HepG2 (cell line): ENCODE results near the gene DTX4. TPM values are rescaled to one million over a fixed set of nuclear protein-coding genes. Genes with fewer than 3 reads are reported as not detected.

ENCODE experiments used
- CEBPG ChIP-seq: IDR thresholded peaks from 2 replicates; pipeline ENCODE4 v1.6.1; 2016
- CREB3 ChIP-seq: sonication (generic); formaldehyde crosslinking; IDR thresholded peaks from 2 replicates; pipeline ENCODE4 v1.5.0; 2020; ENCODE audit warnings: missing genetic modification reagents
- DMAP1 ChIP-seq: IDR thresholded peaks from 2 replicates; pipeline ENCODE4 v1.6.1; 2016
- DZIP1 ChIP-seq: sonication (generic); formaldehyde crosslinking; IDR thresholded peaks from 2 replicates; pipeline ENCODE4 v1.5.0; 2020; ENCODE audit warnings: mild to moderate bottlenecking, missing genetic modification reagents
- HNF4G ChIP-seq, 2 experiments: sonication (generic) in 1 of 2; formaldehyde crosslinking in 1 of 2; IDR thresholded peaks; 2 replicates each; pipeline versions ENCODE4 v1.4.0 to v1.6.1; 2011 to 2020; ENCODE audit warnings: borderline replicate concordance in 2 of 2, low read depth in 2 of 2, mild to moderate bottlenecking in 2 of 2, low read length in 1 of 2, missing genetic modification reagents in 1 of 2, moderate library complexity in 1 of 2
- RBFOX2 ChIP-seq: fragments of 200-400 bp; formaldehyde crosslinking; IDR thresholded peaks from 2 replicates; pipeline ENCODE4 v1.6.1; 2017; ENCODE audit warnings: low read depth, mild to moderate bottlenecking, low read length
- SP1 ChIP-seq, 2 experiments: fragments of 450-650 bp in 1 of 2; sonication (generic) in 1 of 2; formaldehyde crosslinking in 1 of 2; IDR thresholded peaks; 2 replicates each; pipeline versions ENCODE4 v1.4.0 to v1.6.1; 2016 to 2020; ENCODE audit warnings: missing genetic modification reagents in 1 of 2
- STAG1 ChIP-seq: sonication (generic); formaldehyde crosslinking; IDR thresholded peaks from 2 replicates; pipeline ENCODE4 v1.4.0; 2020; ENCODE audit warnings: missing genetic modification reagents
- ZNF256 ChIP-seq: sonication (generic); formaldehyde crosslinking; conservative IDR thresholded peaks from 2 replicates; pipeline ENCODE4 v1.4.0; 2020; ENCODE audit warnings: missing genetic modification reagents
- ZNF335 ChIP-seq: sonication (generic); formaldehyde crosslinking; IDR thresholded peaks from 2 replicates; pipeline ENCODE4 v1.4.0; 2020; ENCODE audit warnings: missing genetic modification reagents
- ZNF431 ChIP-seq: sonication (generic); formaldehyde crosslinking; IDR thresholded peaks from 2 replicates; pipeline ENCODE4 v1.9.0; 2022; ENCODE audit warnings: missing genetic modification reagents, low read depth, mild to moderate bottlenecking, borderline replicate concordance
- polyA plus RNA-seq, 8 experiments: library from polyadenylated mRNA; depleted of rRNA in 3 of 8; stranded (reverse) in 7 of 8; unstranded in 1 of 8; fragments of >200 nt; fragmentation: Illumina TruSeq in 4 of 8; extraction: Trizol in 4 of 8; gene quantifications; 2 replicates each; pipeline versions ENCODE4 v1.2.1 to v1.2.3, GENCODE V29; 2011 to 2016; ENCODE audit warnings: low read depth in 4 of 8, missing spikeins in 1 of 8, mixed read lengths in 1 of 8; ENCODE audit not compliant: insufficient read depth in 1 of 8
- total RNA-seq, 5 experiments: library from RNA; depleted of rRNA; stranded (reverse); fragments of >200 nt; fragmentation: Illumina TruSeq; extraction: Trizol; gene quantifications; 2 replicates each; pipeline ENCODE4 v1.2.3, GENCODE V29; 2016; ENCODE audit warnings: low read depth in 1 of 5
- TF ChIP-seq, protein P1 (sequence below): sonication (generic); formaldehyde crosslinking; IDR thresholded peaks from 2 replicates; pipeline ENCODE4 v1.9.0; 2021; ENCODE audit warnings: mild to moderate bottlenecking, missing genetic modification reagents
- TF ChIP-seq, protein P2 (sequence below): sonication (generic); formaldehyde crosslinking; IDR thresholded peaks from 2 replicates; pipeline ENCODE4 v1.8.0; 2022; ENCODE audit warnings: missing genetic modification reagents, mild to moderate bottlenecking, moderate library complexity, borderline replicate concordance

The DTX4 gene
- total and polyA plus RNA-seq, 2 of the 13 experiments (the other 11 are each of a cell fraction or from before 2014, with no cell fraction given), result 0.67 to 5.6 TPM

DNA sequence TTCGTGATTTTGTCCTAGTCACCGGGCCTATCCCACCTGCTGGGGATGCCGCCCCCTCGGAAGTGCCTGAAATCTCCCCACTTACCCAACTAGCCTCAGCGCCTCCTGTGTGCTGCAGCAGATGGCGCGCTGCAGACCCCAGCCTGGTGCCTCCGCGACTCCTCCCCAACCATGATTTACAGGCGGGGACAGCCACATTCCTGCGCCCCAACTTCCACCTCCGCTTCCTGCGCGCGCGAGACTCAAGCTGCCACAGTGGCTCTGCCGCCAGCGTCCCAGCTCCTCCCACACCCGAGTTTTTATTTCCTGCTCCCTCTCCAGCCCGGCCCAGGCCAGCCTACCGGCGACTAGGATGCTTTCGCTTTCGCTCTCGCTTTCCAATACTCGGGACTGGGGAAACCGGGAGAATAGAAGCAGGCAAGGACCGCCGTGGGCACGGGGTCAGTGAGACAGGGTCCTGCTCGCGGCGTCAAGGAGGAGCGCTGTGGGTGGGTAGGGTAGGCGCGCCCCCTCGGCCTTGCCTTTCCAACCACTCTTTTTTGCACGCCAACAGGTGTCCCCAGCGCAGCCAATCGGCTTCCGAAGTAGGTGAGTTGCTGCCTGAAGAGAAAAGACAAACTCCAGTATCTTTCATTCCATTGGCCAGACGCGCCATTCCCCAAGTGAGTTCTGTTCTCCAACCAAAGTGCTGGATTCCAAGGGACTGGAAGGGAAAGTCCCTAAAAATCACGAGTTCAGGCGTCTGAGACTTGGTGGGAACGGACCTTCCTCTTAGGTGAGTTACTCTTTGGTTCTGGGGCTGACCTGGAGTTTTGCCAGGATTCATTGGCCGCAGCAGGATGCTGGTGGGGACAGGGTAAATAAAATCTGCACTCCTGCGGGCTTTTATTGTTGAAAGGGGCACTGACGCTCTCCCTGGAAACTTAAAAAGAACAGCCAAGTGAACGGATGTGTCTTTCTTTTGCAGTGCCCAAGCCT lies 29.1 kb upstream of the DTX4 start, which contains the start of gene FAM111A (continued):
- TF ChIP-seq ZNF256 (CRISPR knock-in tag) (0 out of 2 replicates have a peak, but pooled peaks have one; percentile 50), ZNF335 (CRISPR knock-in tag) (no peak), CREB3 (CRISPR knock-in tag) (no peak), CEBPG (CRISPR knock-in tag) (no peak), DZIP1 (CRISPR knock-in tag) (no peak), RBFOX2 (peak; percentile 69), ZNF431 (no peak), DMAP1 (peak; percentile 72; the same call in 1 of the 2 replicates), SP1 (IDR thresholded peaks at IDR 0.05) (no peak), SP1 (CRISPR knock-in tag; IDR thresholded peaks at IDR 0.05) (no peak), HNF4G (IDR thresholded peaks at IDR 0.05; ENCODE audit: borderline replicate concordance, low read depth, low read length) (no peak), HNF4G (CRISPR knock-in tag; IDR thresholded peaks at IDR 0.05; ENCODE audit: borderline replicate concordance, low read depth) (0 out of 2 replicates have a peak, but pooled peaks have one; percentile 19), STAG1 (CRISPR knock-in tag) (no peak)
- TF ChIP-seq, protein P1, sequence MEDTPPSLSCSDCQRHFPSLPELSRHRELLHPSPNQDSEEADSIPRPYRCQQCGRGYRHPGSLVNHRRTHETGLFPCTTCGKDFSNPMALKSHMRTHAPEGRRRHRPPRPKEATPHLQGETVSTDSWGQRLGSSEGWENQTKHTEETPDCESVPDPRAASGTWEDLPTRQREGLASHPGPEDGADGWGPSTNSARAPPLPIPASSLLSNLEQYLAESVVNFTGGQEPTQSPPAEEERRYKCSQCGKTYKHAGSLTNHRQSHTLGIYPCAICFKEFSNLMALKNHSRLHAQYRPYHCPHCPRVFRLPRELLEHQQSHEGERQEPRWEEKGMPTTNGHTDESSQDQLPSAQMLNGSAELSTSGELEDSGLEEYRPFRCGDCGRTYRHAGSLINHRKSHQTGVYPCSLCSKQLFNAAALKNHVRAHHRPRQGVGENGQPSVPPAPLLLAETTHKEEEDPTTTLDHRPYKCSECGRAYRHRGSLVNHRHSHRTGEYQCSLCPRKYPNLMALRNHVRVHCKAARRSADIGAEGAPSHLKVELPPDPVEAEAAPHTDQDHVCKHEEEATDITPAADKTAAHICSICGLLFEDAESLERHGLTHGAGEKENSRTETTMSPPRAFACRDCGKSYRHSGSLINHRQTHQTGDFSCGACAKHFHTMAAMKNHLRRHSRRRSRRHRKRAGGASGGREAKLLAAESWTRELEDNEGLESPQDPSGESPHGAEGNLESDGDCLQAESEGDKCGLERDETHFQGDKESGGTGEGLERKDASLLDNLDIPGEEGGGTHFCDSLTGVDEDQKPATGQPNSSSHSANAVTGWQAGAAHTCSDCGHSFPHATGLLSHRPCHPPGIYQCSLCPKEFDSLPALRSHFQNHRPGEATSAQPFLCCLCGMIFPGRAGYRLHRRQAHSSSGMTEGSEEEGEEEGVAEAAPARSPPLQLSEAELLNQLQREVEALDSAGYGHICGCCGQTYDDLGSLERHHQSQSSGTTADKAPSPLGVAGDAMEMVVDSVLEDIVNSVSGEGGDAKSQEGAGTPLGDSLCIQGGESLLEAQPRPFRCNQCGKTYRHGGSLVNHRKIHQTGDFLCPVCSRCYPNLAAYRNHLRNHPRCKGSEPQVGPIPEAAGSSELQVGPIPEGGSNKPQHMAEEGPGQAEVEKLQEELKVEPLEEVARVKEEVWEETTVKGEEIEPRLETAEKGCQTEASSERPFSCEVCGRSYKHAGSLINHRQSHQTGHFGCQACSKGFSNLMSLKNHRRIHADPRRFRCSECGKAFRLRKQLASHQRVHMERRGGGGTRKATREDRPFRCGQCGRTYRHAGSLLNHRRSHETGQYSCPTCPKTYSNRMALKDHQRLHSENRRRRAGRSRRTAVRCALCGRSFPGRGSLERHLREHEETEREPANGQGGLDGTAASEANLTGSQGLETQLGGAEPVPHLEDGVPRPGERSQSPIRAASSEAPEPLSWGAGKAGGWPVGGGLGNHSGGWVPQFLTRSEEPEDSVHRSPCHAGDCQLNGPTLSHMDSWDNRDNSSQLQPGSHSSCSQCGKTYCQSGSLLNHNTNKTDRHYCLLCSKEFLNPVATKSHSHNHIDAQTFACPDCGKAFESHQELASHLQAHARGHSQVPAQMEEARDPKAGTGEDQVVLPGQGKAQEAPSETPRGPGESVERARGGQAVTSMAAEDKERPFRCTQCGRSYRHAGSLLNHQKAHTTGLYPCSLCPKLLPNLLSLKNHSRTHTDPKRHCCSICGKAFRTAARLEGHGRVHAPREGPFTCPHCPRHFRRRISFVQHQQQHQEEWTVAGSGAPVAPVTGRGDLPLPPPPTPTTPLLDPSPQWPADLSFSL (CRISPR knock-in tag), result no peak
- TF ChIP-seq, protein P2, sequence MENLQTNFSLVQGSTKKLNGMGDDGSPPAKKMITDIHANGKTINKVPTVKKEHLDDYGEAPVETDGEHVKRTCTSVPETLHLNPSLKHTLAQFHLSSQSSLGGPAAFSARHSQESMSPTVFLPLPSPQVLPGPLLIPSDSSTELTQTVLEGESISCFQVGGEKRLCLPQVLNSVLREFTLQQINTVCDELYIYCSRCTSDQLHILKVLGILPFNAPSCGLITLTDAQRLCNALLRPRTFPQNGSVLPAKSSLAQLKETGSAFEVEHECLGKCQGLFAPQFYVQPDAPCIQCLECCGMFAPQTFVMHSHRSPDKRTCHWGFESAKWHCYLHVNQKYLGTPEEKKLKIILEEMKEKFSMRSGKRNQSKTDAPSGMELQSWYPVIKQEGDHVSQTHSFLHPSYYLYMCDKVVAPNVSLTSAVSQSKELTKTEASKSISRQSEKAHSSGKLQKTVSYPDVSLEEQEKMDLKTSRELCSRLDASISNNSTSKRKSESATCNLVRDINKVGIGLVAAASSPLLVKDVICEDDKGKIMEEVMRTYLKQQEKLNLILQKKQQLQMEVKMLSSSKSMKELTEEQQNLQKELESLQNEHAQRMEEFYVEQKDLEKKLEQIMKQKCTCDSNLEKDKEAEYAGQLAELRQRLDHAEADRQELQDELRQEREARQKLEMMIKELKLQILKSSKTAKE (CRISPR knock-in tag), result no peak
